ENCODE measurements around the gene IL17RD.

- TF ChIP-seq CTCF (conservative IDR thresholded peaks at IDR 0.05) (no peak), EZH2 (IDR thresholded peaks at IDR 0.05; ENCODE audit: low read depth) (no peak)
Measured at GRCh38 chr3:57165641-57166040, 488 bp upstream of the IL17RD start.
